HEK293T (cell line): Measurements from ENCODE around the gene SHANK3.

Experiments
- ARNT ChIP-seq: fragments of 450-650 bp; IDR thresholded peaks from 2 replicates; pipeline ENCODE4 v1.6.1; 2017; ENCODE audit warnings: mild to moderate bottlenecking
- BHLHE40 ChIP-seq: fragments of 450-650 bp; IDR thresholded peaks from 2 replicates; pipeline ENCODE4 v1.6.1; 2016; ENCODE audit warnings: mild to moderate bottlenecking, moderate library complexity, borderline replicate concordance
- ELF4 ChIP-seq: fragments of 450-650 bp; IDR thresholded peaks from 2 replicates; pipeline ENCODE4 v1.6.1; 2017; ENCODE audit warnings: antibody characterized with exemption
- FOXA1 ChIP-seq: fragments of 450-650 bp; IDR thresholded peaks from 2 replicates; pipeline ENCODE4 v1.6.1; 2016; ENCODE audit warnings: mild to moderate bottlenecking
- FOXK2 ChIP-seq: fragments of 450-650 bp; IDR thresholded peaks from 2 replicates; pipeline ENCODE4 v1.6.1; 2016; ENCODE audit warnings: mild to moderate bottlenecking
- L3MBTL2 ChIP-seq: fragments of 450-650 bp; conservative IDR thresholded peaks from 2 replicates; pipeline ENCODE4 v1.6.1; 2016; ENCODE audit warnings: mild to moderate bottlenecking

GRCh38 chr22:50722048-50722701 is 49.6 kb downstream of the SHANK3 start:
- TF ChIP-seq L3MBTL2: no peak
- no peak for TF ChIP-seq ELF4
- TF ChIP-seq FOXA1: no peak
- no peak for TF ChIP-seq FOXK2
- no peak for TF ChIP-seq BHLHE40
- no peak for TF ChIP-seq ARNT
